Mucosa of stomach (tissue), 1 donor: Measurements from ENCODE around the gene ANTXR1.
"Not testable (repeated sequence)": the region's sequence is repeated elsewhere in the genome, so short reads cannot be mapped to it uniquely, and the experiment has no call there.

Experiments
- H3K27me3 ChIP-seq: one replicate; pipeline ENCODE4 v1.7.0; 2013; ENCODE audit warnings: mild to moderate bottlenecking, low read length; ENCODE audit not compliant: control insufficient read depth, insufficient read depth
- H3K36me3 ChIP-seq: one replicate; pipeline ENCODE4 v1.7.0; 2013; ENCODE audit warnings: low read length; ENCODE audit not compliant: control insufficient read depth, insufficient read depth
- H3K4me1 ChIP-seq: one replicate; pipeline ENCODE4 v1.7.0; 2013; ENCODE audit warnings: mild to moderate bottlenecking, low read length; ENCODE audit not compliant: control insufficient read depth, insufficient read depth
- H3K4me3 ChIP-seq: one replicate; pipeline ENCODE4 v1.7.0; 2013; ENCODE audit warnings: low read length
- H3K9ac ChIP-seq: one replicate; pipeline ENCODE4 v1.7.0; 2013; ENCODE audit warnings: mild to moderate bottlenecking, low read length, moderate library complexity
- H3K9me3 ChIP-seq: one replicate; pipeline ENCODE4 v1.7.0; 2013; ENCODE audit warnings: mild to moderate bottlenecking, low read length, moderate library complexity; ENCODE audit not compliant: control insufficient read depth
- donor health status: Pancreatic carcinoma.

ANTXR1 gene

GRCh38 chr2:69223759-69224511, 211.0 kb downstream of the ANTXR1 start:
- Histone ChIP-seq H3K9ac (no peak overlapping the region), H3K9me3 (no peaks in the 10 kb centered on the region), H3K4me1 (peaks cover 19% of the 10 kb centered on the region), H3K36me3 (no peaks in the 10 kb centered on the region), H3K4me3 (no peak overlapping the region), H3K27me3 (no peaks in the 10 kb centered on the region)

DNA sequence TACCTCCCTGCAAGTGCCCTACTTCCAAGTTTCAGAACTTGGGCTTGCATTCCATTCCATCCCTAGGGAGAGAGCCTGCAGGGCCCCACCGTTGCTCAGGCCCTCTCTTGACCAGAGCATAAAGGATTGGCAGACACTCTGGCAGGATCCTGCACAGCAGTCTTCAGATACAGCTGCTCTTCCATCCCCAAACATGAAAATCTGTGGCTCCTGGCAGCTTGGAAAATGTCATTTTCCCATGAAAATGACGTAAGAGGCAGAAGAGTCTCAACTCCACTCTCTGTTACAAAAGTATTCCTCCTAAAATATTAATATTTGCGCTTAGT, 211.5 kb downstream of the ANTXR1 start:
- H3K9me3 ChIP-seq, result no peaks in the 10 kb centered on the region
- peaks cover 19% of the 10 kb centered on the region for H3K4me1 ChIP-seq
- no peak overlapping the region for H3K4me3 ChIP-seq
- no peaks in the 10 kb centered on the region for H3K36me3 ChIP-seq
- H3K27me3 ChIP-seq, result no peaks in the 10 kb centered on the region
- H3K9ac ChIP-seq, result no peak overlapping the region

- Histone ChIP-seq H3K4me1 (peaks cover 19% of the 10 kb centered on the region), H3K27me3 (no peaks in the 10 kb centered on the region), H3K9me3 (peaks cover 4% of the 10 kb centered on the region), H3K4me3 (no peak overlapping the region), H3K9ac (no peak overlapping the region), H3K36me3 (no peaks in the 10 kb centered on the region)
These were observed 213.0 kb downstream of the ANTXR1 start for GRCh38 chr2:69225933-69226332.

- no peak overlapping the region for H3K9ac ChIP-seq
- H3K9me3 ChIP-seq, result peaks cover 4% of the 10 kb centered on the region
- H3K27me3 ChIP-seq, result no peaks in the 10 kb centered on the region
- peaks cover 23% of the 10 kb centered on the region for H3K4me1 ChIP-seq
- no peaks in the 10 kb centered on the region for H3K36me3 ChIP-seq
- H3K4me3 ChIP-seq, result no peak overlapping the region
These were observed 213.9 kb downstream of the ANTXR1 start for GRCh38 chr2:69226903-69227302.

GRCh38 chr2:69227716-69228115, 214.7 kb downstream of the ANTXR1 start:
- H3K9ac ChIP-seq, result no peak overlapping the region
- H3K36me3 ChIP-seq, result no peaks in the 10 kb centered on the region
- H3K27me3 ChIP-seq, result no peaks in the 10 kb centered on the region
- H3K4me3 ChIP-seq, result no peak overlapping the region
- peaks cover 25% of the 10 kb centered on the region for H3K4me1 ChIP-seq
- H3K9me3 ChIP-seq, result peaks cover 4% of the 10 kb centered on the region

GRCh38 chr2:69230946-69231345, 218.0 kb downstream of the ANTXR1 start:
- H3K9me3 ChIP-seq, H3K9ac ChIP-seq, H3K4me1 ChIP-seq, H3K4me3 ChIP-seq, H3K36me3 ChIP-seq, H3K27me3 ChIP-seq: not testable (repeated sequence)

DNA sequence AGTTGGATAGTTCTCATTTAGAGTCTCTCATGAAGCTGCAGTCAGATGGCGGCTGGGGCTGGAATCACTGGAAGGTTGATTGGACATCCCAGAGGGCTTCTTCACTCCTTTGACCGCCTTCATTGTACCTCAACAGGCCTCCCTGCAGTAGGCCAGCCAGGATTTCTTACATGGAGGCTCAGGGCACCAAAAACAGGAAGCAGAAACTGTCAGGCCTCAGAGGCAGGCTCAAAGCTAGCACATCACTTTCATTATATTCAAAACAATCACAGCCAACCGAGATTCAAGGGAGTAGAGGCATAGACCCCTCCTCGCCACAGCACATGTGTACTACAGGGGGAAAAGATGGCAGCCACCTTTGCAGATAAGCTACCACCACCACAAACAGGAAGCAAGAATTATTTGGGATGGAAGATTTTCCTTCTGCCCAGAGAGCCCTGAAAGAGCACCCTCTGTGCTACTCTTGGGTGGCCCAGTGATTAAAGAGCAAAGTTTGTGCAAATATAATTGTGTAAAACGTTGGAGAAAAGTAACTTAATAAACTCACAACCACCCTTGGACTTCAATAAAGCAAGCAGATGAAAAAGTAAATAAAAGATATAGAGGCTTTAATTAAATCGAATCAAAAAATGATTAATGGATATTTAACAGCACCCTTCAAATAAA, 218.8 kb downstream of the ANTXR1 start:
- peaks cover 6% of the 10 kb centered on the region for H3K4me1 ChIP-seq
- no peak overlapping the region for H3K4me3 ChIP-seq
- peaks cover 4% of the 10 kb centered on the region for H3K9me3 ChIP-seq
- no peak overlapping the region for H3K9ac ChIP-seq
- H3K36me3 ChIP-seq, result no peaks in the 10 kb centered on the region
- H3K27me3 ChIP-seq, result no peaks in the 10 kb centered on the region

GRCh38 chr2:69235835-69236234, 222.9 kb downstream of the ANTXR1 start:
- not testable (repeated sequence) for H3K4me1 ChIP-seq, H3K9me3 ChIP-seq, H3K27me3 ChIP-seq, H3K9ac ChIP-seq, H3K36me3 ChIP-seq, H3K4me3 ChIP-seq

GRCh38 chr2:69237070-69237670, 224.2 kb downstream of the ANTXR1 start:
- Histone ChIP-seq H3K27me3 (no peaks in the 10 kb centered on the region), H3K9ac (no peak overlapping the region), H3K4me1 (no peaks in the 10 kb centered on the region), H3K4me3 (no peak overlapping the region), H3K36me3 (no peaks in the 10 kb centered on the region), H3K9me3 (no peaks in the 10 kb centered on the region)

DNA sequence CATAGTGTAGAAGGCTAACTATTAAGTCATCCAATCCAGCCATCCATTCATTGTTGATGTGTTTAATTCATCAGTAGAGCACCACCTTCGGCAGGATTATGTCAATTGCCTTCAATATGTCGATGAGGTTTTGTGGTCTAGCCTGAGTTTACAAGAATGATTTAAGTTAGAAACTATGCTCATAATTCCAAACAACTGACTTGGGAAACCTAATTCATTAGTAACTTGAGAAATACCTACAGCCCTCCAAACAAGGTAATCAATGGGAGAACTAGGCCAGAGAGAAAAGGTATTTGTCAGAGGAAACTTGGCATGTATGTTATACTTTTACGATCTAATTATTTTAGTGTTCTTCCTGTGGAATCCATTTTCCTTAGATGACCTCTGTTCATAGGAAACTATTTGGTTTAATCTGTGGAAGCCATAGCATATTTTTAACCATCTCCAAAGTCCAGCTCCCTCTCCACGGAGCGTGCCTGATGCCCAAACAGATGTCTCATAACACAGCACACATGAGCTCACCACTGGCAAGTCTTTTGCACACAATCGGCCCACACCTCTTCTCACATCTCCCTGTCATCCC, 225.6 kb downstream of the ANTXR1 start:
- no peaks in the 10 kb centered on the region for H3K4me1 ChIP-seq
- no peak overlapping the region for H3K4me3 ChIP-seq
- no peaks in the 10 kb centered on the region for H3K36me3 ChIP-seq
- H3K9me3 ChIP-seq, result no peaks in the 10 kb centered on the region
- H3K27me3 ChIP-seq, result no peaks in the 10 kb centered on the region
- no peak overlapping the region for H3K9ac ChIP-seq

- Histone ChIP-seq H3K9me3 (no peaks in the 10 kb centered on the region), H3K4me1 (no peaks in the 10 kb centered on the region), H3K36me3 (no peaks in the 10 kb centered on the region)
These were observed 228.1 kb downstream of the ANTXR1 start for GRCh38 chr2:69241093-69241492.

More at GRCh38 chr2:69241093-69241492, 228.1 kb downstream of the ANTXR1 start:
- no peak overlapping the region for H3K9ac ChIP-seq
- H3K4me3 ChIP-seq, result no peak overlapping the region
- no peaks in the 10 kb centered on the region for H3K27me3 ChIP-seq
